Activated CD4-positive, alpha-beta T cell treated with anti-CD3 and anti-CD28 coated beads, Interleukin-2, amount 10 ng/mL, durations not matched to agents 24 days and 14 days (primary cell): ENCODE measurements around the gene FAM50B. TPM values are rescaled to one million over a fixed set of nuclear protein-coding genes. Genes with fewer than 3 reads are reported as not detected.

Experiments
- DNase-seq: peaks from one replicate; pipeline ENCODE4 v3.0.0; 2022
- H3K27ac Mint-ChIP-seq: one replicate; pipeline ENCODE4 v1.8.0; 2022; ENCODE audit warnings: mild to moderate bottlenecking, mixed read lengths
- H3K27me3 Mint-ChIP-seq: one replicate; pipeline ENCODE4 v1.8.0; 2022; ENCODE audit warnings: mixed read lengths
- H3K36me3 Mint-ChIP-seq: one replicate; pipeline ENCODE4 v1.8.0; 2022; ENCODE audit warnings: low read depth, mild to moderate bottlenecking, mixed read lengths
- H3K4me1 Mint-ChIP-seq: one replicate; pipeline ENCODE4 v1.8.0; 2021; ENCODE audit warnings: mixed read lengths
- H3K4me3 Mint-ChIP-seq: one replicate; pipeline ENCODE4 v1.8.0; 2022; ENCODE audit warnings: mild to moderate bottlenecking, moderate library complexity, mixed read lengths
- H3K9me3 Mint-ChIP-seq: one replicate; pipeline ENCODE4 v1.8.0; 2021; ENCODE audit warnings: mixed read lengths
- intact Hi-C: fragments of 100-400 bp; cut with micrococcal nuclease; formaldehyde crosslinking; loops from one replicate; pipeline ENCODE4 v1.15.1; 2023
- total RNA-seq: library from RNA; stranded (reverse); gene quantifications from 2 replicates; pipeline ENCODE4 v1.2.3, GENCODE V29; 2022

FAM50B gene
- total RNA-seq, 1 donor from 2014 or later, result 9.8 TPM

DNA sequence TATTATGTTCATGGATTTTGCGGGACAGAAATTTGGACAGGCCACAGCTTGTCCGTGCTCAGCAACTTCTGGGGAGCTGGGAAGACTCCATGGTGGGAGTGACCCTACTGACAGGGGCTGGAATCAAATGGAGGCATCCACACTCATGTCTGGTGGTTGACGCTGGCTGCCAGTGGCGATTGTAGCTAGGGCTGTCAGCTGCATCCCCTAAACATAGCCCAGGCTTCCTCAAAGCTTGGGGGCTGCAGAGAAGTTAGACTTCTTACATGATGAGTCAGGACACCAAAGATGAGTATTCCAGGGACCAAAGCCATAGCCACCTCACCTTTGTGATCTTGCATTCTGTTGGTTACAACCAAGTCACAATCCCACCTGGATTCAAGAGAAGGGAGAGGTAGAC lies 18.4 kb upstream of the FAM50B start:
- no peak for DNase-seq
- no peak overlapping the region for H3K27ac Mint-ChIP-seq
- no peaks in the 10 kb centered on the region for H3K9me3 Mint-ChIP-seq
- peaks cover 2% of the 10 kb centered on the region for H3K4me1 Mint-ChIP-seq
- intact Hi-C loops, result no loop called here
- peaks cover 7% of the 10 kb centered on the region for H3K27me3 Mint-ChIP-seq
- H3K4me3 Mint-ChIP-seq, result no peak overlapping the region
- H3K36me3 Mint-ChIP-seq, result no peaks in the 10 kb centered on the region

GRCh38 chr6:3831761-3832530 lies 17.2 kb upstream of the FAM50B start:
- Mint-ChIP-seq H3K4me1 (peaks cover 4% of the 10 kb centered on the region), H3K36me3 (no peaks in the 10 kb centered on the region), H3K4me3 (no peak overlapping the region), H3K9me3 (no peaks in the 10 kb centered on the region), H3K27ac (no peak overlapping the region), H3K27me3 (peaks cover 7% of the 10 kb centered on the region)
- intact Hi-C loops, result no loop called here
- no peak for DNase-seq

DNA sequence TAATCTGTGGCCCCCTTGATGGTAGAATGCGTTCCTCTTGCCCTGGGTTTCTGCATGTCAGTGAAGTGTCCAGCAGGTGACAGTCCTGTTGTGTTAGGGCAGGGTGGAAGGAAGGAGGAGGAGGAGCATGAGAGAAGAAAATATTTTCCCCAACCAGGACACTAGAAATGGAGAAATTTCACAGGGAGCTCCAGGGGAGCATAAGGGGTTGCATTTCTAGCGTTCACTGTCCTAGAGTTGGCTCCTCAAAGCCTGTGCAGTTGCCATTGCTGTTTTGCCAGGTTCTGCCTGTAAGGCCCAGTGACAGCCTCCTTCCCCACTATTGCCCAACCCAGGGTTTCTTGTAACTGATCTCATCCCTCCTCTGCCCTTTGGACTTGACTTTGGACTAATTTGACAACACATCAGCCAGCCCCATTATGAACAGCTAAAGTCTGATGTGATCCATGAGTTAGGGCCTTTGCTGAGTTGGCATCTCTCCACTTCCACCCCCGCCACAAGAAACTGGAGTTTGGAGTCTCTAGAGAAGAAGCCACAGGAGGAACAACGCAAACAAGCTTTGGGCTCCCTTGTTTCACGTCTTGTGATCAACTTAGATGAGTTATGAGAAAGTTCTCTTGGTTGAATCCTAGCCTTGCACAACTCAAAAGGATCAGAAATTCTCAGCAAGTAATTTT lies 14.0 kb upstream of the FAM50B start:
- DNase-seq, result no peak
- H3K27me3 Mint-ChIP-seq, result peaks cover 9% of the 10 kb centered on the region
- H3K4me1 Mint-ChIP-seq, result peaks cover 4% of the 10 kb centered on the region
- intact Hi-C loops, result no loop called here
- no peaks in the 10 kb centered on the region for H3K9me3 Mint-ChIP-seq
- no peak overlapping the region for H3K4me3 Mint-ChIP-seq
- H3K36me3 Mint-ChIP-seq, result no peaks in the 10 kb centered on the region
- H3K27ac Mint-ChIP-seq, result no peak overlapping the region

- H3K4me1 Mint-ChIP-seq, result peaks cover 4% of the 10 kb centered on the region
- H3K27ac Mint-ChIP-seq, result no peak overlapping the region
- intact Hi-C loops, result no loop called here
- no peak overlapping the region for H3K4me3 Mint-ChIP-seq
- DNase-seq, result no peak
- peaks cover 11% of the 10 kb centered on the region for H3K27me3 Mint-ChIP-seq
- no peaks in the 10 kb centered on the region for H3K36me3 Mint-ChIP-seq
- H3K9me3 Mint-ChIP-seq, result no peaks in the 10 kb centered on the region
Observed at GRCh38 chr6:3835785-3836184, 13.4 kb upstream of the FAM50B start.

- H3K27ac Mint-ChIP-seq, result no peak overlapping the region
Observed at GRCh38 chr6:3836566-3836965, 12.6 kb upstream of the FAM50B start.

DNA sequence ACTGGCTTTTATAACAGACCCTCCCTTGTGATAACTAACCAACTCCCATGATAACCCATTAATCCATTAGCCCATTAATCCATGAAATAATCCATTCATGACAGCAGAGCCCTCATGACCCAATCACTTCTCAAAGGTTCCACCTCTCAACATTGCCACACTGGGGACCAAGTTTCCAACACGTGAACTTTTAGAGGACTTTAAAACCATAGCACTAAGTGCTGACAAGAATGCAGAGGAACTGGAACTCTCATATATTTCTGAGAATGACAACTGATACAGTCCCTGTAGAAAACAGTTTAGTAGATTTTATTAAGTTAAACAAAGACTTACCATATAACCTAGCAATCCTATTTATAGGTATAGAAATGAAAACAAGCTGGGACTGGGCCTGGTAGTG lies 11.4 kb upstream of the FAM50B start:
- H3K27ac Mint-ChIP-seq, result no peak overlapping the region
- no peaks in the 10 kb centered on the region for H3K9me3 Mint-ChIP-seq
- H3K27me3 Mint-ChIP-seq, result peaks cover 15% of the 10 kb centered on the region
- no peak overlapping the region for H3K4me3 Mint-ChIP-seq
- no peaks in the 10 kb centered on the region for H3K36me3 Mint-ChIP-seq
- H3K4me1 Mint-ChIP-seq, result peaks cover 4% of the 10 kb centered on the region
- intact Hi-C loops, result no loop called here
- no peak for DNase-seq

More at GRCh38 chr6:3836566-3836965, 12.6 kb upstream of the FAM50B start:
- no peaks in the 10 kb centered on the region for H3K9me3 Mint-ChIP-seq
- no peaks in the 10 kb centered on the region for H3K36me3 Mint-ChIP-seq
- peaks cover 12% of the 10 kb centered on the region for H3K27me3 Mint-ChIP-seq
- no peak overlapping the region for H3K4me3 Mint-ChIP-seq
- no peak for DNase-seq
- H3K4me1 Mint-ChIP-seq, result peaks cover 4% of the 10 kb centered on the region
- intact Hi-C loops, result no loop called here

- H3K4me3 Mint-ChIP-seq, result no peak overlapping the region
- peaks cover 4% of the 10 kb centered on the region for H3K4me1 Mint-ChIP-seq
- H3K27me3 Mint-ChIP-seq, result peaks cover 15% of the 10 kb centered on the region
- intact Hi-C loops, result no loop called here
- H3K27ac Mint-ChIP-seq, result no peak overlapping the region
- no peaks in the 10 kb centered on the region for H3K9me3 Mint-ChIP-seq
- H3K36me3 Mint-ChIP-seq, result no peaks in the 10 kb centered on the region
- DNase-seq, result no peak
Observed at GRCh38 chr6:3838992-3839867, 9.9 kb upstream of the FAM50B start.

- H3K27me3 Mint-ChIP-seq, result peaks cover 18% of the 10 kb centered on the region
- H3K27ac Mint-ChIP-seq, result no peak overlapping the region
- H3K4me3 Mint-ChIP-seq, result no peak overlapping the region
- H3K36me3 Mint-ChIP-seq, result no peaks in the 10 kb centered on the region
- intact Hi-C loops, result loop anchor here (10.0 kb wide), 1 partner anchor 144 kb away; no protein-coding TSS in a partner anchor
- no peaks in the 10 kb centered on the region for H3K4me1 Mint-ChIP-seq
- DNase-seq, result no peak
- no peaks in the 10 kb centered on the region for H3K9me3 Mint-ChIP-seq
Observed at GRCh38 chr6:3841066-3841454, 8.1 kb upstream of the FAM50B start.

GRCh38 chr6:3841711-3842565 lies 7.2 kb upstream of the FAM50B start:
- H3K36me3 Mint-ChIP-seq, result no peaks in the 10 kb centered on the region
- H3K4me1 Mint-ChIP-seq, result no peaks in the 10 kb centered on the region
- peaks cover 18% of the 10 kb centered on the region for H3K27me3 Mint-ChIP-seq
- H3K9me3 Mint-ChIP-seq, result no peaks in the 10 kb centered on the region
- no peak overlapping the region for H3K27ac Mint-ChIP-seq
- no peak for DNase-seq
- H3K4me3 Mint-ChIP-seq, result no peak overlapping the region
- intact Hi-C loops, result loop anchor here (10.0 kb wide), 1 partner anchor 143 kb away; no protein-coding TSS in a partner anchor

DNA sequence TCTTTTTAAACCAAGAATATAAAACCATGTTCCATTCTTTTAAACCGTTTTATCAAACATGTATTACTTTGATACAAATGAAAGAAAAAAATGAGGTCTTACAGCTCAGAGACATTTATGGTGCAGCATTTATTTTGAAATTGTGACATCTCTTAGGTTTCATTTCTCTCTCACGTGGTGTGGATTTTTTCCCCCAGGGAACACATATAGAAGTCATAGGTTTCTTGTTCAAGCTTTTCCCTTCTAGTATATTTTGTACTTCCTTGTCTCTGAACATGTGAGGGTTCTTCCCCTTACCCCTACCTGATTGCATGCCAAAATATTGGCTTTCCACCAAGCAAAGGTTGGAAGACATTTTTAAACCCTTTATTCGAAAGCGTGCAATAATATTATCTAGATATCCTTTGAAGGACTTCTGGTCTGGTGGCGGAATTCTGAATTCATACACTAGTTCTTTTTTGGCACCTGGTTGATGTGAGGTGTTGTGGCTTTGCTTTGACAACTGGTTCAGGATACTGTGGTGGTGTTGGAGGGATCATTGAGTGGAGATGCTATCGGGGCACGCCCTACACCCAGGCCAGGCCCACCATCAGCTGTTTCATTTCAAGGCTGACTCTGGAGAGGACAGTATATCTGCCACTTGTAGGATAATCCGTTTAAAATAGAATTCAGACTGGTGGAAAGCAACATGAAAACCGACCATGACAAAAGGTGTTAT lies 5.6 kb upstream of the FAM50B start:
- intact Hi-C loops, result loop anchor here (10.0 kb wide), 1 partner anchor 141 kb away; no protein-coding TSS in a partner anchor
- Mint-ChIP-seq H3K9me3 (no peaks in the 10 kb centered on the region), H3K27ac (no peak overlapping the region), H3K4me1 (peaks cover 15% of the 10 kb centered on the region), H3K4me3 (no peak overlapping the region), H3K27me3 (peaks cover 18% of the 10 kb centered on the region), H3K36me3 (no peaks in the 10 kb centered on the region)
- no peak for DNase-seq

DNA sequence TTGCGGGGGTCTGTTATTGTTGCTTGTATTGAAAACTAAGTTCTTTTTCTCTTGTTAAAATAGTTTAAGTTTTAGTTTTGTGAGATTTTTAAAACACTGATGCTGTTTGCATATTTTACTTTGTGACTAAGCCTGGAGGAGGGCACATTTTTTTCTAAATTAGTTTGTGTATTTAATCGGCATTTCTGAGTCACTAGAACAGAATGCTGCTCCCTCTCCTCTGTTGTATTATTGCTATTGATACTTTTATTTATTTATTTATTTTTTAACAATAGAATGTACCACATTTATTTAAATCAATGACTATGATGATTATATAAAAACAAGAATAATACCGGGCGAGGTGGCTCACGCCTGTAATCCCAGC lies 5.1 kb upstream of the FAM50B start:
- no peak for DNase-seq
- H3K27me3 Mint-ChIP-seq, result peaks cover 14% of the 10 kb centered on the region

DNA sequence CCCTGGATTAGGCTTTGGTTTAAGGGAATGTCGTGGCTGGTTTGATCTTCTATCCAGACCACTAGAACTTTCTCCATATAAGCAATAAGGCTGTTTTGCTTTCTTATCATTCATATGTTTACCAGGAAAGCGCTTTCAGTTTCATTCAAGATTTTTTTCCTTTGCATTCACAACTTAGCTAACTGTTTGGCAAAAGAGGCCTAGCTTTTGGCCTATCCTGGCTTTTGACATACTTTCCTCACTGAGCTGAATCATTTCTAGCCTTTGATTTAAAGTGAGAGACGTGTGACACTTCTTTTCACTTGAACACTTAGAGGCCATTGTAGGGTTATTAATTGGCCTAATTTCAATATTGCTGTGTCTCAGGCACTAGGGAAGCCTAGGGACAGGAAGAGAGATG lies 1.7 kb upstream of the FAM50B start:
- intact Hi-C loops, result loop anchor here (5.0 to 10.0 kb wide), 4 partner anchors 137 to 995 kb away; partner anchors contain the start of gene ECI2
- H3K4me3 Mint-ChIP-seq, result peak overlapping the region; percentile 36
- H3K36me3 Mint-ChIP-seq, result peaks cover 3% of the 10 kb centered on the region
- H3K27me3 Mint-ChIP-seq, result peaks cover 2% of the 10 kb centered on the region
- H3K9me3 Mint-ChIP-seq, result no peaks in the 10 kb centered on the region
- H3K4me1 Mint-ChIP-seq, result peaks cover 23% of the 10 kb centered on the region
- no peak for DNase-seq
- H3K27ac Mint-ChIP-seq, result peak overlapping the region; percentile 77

More for the DNA sequence above, 5.1 kb upstream of the FAM50B start:
- intact Hi-C loops, result loop anchor here (10.0 kb wide), 1 partner anchor 141 kb away; no protein-coding TSS in a partner anchor
- H3K9me3 Mint-ChIP-seq, result no peaks in the 10 kb centered on the region
- H3K4me1 Mint-ChIP-seq, result peaks cover 18% of the 10 kb centered on the region
- no peaks in the 10 kb centered on the region for H3K36me3 Mint-ChIP-seq
- H3K4me3 Mint-ChIP-seq, result no peak overlapping the region
- no peak overlapping the region for H3K27ac Mint-ChIP-seq
